ENCODE results near the gene ACTA2.

DNA sequence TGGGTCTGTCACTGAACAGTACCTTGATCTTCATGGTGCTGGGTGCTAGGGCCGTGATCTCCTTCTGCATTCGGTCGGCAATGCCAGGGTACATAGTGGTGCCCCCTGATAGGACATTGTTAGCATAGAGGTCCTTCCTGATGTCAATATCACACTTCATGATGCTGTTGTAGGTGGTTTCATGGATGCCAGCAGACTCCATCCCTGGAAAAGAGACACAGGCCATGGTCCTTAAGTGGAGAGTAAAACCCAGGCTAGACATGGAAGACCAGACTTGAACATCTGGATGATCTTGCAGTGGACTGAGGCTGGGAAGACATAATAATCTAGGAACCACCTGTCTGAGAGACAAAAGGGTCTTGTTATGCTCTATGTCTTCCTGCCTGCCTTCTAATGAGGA lies 14.5 kb downstream of the ACTA2 start:
- TF ChIP-seq, protein P1, sequence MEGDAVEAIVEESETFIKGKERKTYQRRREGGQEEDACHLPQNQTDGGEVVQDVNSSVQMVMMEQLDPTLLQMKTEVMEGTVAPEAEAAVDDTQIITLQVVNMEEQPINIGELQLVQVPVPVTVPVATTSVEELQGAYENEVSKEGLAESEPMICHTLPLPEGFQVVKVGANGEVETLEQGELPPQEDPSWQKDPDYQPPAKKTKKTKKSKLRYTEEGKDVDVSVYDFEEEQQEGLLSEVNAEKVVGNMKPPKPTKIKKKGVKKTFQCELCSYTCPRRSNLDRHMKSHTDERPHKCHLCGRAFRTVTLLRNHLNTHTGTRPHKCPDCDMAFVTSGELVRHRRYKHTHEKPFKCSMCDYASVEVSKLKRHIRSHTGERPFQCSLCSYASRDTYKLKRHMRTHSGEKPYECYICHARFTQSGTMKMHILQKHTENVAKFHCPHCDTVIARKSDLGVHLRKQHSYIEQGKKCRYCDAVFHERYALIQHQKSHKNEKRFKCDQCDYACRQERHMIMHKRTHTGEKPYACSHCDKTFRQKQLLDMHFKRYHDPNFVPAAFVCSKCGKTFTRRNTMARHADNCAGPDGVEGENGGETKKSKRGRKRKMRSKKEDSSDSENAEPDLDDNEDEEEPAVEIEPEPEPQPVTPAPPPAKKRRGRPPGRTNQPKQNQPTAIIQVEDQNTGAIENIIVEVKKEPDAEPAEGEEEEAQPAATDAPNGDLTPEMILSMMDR (IDR thresholded peaks at IDR 0.05): no peak
- no peak for TF ChIP-seq POLR2A (IDR thresholded peaks at IDR 0.05)

All from Peyer's patch (tissue), 4 donors.